Measurements from ENCODE around the gene PLA2G15.

- TF ChIP-seq, protein P1, sequence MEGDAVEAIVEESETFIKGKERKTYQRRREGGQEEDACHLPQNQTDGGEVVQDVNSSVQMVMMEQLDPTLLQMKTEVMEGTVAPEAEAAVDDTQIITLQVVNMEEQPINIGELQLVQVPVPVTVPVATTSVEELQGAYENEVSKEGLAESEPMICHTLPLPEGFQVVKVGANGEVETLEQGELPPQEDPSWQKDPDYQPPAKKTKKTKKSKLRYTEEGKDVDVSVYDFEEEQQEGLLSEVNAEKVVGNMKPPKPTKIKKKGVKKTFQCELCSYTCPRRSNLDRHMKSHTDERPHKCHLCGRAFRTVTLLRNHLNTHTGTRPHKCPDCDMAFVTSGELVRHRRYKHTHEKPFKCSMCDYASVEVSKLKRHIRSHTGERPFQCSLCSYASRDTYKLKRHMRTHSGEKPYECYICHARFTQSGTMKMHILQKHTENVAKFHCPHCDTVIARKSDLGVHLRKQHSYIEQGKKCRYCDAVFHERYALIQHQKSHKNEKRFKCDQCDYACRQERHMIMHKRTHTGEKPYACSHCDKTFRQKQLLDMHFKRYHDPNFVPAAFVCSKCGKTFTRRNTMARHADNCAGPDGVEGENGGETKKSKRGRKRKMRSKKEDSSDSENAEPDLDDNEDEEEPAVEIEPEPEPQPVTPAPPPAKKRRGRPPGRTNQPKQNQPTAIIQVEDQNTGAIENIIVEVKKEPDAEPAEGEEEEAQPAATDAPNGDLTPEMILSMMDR (IDR thresholded peaks at IDR 0.05), result no peak
- TF ChIP-seq POLR2A (IDR thresholded peaks at IDR 0.05), result no peak
These were observed 39.7 kb downstream of the PLA2G15 start for GRCh38 chr16:68284847-68285246.
